Measurements from ENCODE around the gene ZNF598.
A peak's percentile ranks its signal among the peaks of the same experiment; 100 is the strongest.
"Not testable (repeated sequence)": the region's sequence is repeated elsewhere in the genome, so short reads cannot be mapped to it uniquely, and the experiment has no call there.

The ZNF598 gene

DNA sequence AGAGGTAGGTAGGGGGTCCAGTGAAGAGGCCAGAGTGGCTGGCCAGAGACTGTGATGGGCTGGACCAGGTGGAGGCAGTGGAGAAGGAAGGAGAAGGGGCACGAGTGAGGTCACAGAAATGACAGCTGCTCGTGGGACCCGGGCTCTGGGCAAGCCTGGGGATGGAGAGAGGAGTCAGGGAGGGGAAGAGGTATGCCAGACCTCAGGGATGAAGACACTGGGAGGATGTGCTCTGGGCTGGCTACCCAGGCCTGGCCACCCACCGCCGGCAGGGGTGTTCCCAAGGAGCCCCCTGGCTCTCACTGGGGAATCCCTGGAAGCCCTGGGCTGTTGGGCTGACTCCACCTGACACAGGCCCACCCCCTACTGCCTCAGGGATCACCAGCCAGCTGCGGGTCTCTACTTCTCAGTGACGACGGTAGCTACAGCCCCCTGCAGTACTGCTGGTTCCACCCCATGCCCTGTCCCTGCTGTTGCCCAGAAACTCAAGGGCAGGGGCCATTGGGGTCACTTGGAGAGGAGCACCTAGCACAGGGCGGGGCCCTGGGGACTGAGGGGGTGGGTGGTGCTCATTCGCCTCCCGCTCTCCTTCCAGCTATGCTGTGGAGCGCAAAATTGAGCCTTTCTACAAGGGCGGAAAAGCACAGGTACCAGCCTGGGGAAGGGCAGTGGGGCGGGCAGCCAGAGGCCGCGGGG, 36.0 kb downstream of the ZNF598 start:
- DNase-seq = no peak

DNA sequence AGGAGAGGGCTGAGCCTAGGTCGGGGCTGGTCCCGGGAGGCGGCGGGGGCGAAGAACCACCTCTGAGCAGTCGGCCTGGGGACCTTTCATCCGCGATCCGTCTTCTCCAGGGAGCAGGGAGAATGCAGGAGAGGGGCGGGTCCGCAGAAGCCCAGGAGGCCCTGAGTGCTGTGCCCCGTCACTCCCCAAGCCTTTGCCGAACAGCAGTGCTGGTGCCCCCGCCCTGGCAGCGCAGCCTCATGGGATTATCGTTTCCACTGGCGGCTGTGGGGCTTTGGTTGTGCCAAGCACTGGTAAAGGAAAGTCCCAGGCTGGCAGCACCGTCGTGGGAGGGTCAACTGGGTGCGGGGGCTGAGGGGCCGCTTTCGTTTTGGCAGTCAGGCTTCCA, 37.1 kb downstream of the ZNF598 start:
- DNase-seq = no peak

DNA sequence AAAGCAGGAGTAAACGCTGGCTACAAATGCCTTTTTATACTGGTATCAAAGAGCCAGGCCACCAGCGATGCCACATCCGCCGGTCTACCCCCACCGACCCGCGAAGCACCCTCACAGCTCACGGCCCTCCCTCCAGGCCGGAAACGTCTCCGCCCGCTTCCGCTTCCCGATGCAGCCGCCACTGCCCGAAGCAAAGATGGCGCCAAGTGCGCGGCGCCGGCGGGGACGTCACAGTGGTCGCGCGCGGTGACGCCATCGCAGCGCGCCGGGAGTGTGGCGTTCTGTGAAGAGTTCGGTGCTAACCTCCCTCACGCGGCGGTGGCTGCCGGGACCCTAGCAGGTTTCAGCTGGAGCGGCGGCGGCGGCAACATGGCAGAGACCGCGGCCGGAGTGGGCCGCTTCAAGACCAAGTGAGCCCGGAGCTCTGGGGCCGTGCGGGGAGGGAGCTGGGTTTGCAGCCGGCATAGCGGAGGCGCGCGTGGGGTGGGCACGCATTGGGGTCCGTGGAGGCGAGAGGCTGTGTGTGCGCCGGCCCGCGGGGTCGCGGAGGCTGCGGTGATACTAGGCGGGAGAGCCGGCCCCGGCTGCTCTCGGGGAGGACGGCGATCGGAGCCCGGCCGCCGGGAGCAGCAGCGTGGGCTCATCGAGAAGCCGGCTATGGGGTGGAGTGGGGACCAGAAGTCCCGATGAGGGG, 37.7 kb downstream of the ZNF598 start, which contains the start of gene TBL3:
Gene TBL3 (plus strand): TSS at position 258 of the 694 bp plus-strand sequence. CDS start 112 bp downstream, at position 370.
- DNase-seq = peak; percentile 93

DNA sequence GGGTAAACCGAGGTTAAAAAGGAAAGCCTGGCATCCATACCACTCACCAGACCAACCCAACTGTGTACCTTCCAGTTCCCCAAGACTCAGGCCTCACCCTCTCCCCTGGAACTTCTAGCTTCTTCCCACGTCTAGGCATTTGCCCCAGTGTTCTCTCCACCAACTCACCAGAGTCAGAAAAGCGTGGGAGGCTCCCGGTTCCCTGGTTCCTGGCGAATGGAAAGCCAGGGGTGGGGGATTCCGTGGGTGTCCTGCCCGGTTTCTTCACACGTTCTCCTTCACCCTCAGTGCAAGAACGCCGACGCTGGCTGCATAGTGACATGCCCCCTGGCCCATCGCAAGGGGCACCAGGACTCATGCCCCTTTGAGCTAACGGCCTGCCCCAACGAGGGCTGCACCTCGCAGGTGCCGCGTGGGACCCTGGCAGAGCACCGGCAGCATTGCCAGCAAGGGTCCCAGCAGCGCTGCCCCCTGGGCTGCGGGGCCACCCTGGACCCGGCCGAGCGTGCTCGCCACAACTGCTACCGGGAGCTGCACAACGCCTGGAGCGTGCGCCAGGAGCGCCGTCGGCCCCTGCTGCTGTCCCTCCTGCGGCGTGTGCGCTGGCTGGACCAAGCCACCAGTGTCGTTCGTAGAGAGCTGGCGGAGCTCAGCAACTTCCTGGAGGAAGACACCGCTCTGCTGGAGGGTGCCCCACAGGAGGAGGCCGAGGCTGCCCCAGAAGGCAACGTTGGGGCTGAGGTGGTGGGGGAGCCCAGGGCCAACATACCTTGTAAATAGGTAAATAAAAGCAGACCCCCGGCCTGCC, 41.3 kb downstream of the ZNF598 start:
- no peak for DNase-seq

DNA sequence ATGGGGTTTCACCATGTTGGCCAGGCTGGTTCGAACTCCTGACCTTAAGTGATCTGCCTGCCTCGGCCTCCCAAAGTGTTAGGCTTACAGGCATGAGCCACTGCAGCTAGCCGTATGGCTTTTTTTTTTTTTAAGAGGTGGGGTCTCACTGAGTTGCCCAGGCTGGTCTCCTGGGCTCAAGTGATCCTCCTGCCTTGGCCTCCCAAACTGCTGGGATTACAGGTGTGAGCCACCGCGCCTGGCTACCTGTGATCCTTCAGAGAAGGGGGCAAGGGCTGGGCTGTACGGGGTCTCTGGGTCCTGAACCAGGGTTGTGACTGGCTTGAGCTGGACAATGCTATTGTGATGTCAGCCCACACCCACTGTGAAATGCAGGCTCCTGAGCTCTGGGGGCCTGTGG, 43.2 kb downstream of the ZNF598 start, which contains the start of gene RNF151:
Gene RNF151 (plus strand): TSS at position 397 of the 400 bp plus-strand sequence. CDS start 26 bp downstream, outside the sequence.
- no peak for DNase-seq

DNA sequence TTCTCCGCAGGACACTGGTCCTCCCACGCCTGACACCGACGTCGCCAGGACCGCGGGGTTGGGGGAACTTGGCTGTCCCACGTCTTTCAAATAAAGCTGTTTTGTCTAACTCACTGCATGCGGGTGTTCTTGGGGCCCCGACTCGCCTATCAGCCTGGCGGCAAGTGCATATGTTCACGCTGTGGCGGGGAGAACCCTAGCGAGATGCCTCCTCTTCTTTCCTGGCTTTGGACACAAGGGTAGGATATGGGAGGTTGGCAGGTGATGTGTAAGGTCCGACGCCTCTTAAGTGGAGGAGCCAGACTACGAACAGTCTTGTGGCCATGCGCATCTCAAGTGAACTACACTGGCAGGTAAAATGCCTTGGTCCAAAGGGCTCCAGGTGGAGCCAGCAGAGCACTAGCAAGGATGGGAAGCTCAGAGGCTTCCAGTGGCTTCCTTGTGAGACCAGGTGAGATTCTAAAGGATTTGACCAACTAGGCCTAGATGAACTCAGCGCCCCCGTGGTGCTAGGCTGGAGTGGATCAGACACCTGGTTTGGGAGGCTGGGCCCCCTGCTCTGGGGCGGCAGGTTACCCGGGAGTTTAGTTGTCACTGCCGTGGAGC, 44.1 kb downstream of the ZNF598 start:
- DNase-seq = no peak

DNA sequence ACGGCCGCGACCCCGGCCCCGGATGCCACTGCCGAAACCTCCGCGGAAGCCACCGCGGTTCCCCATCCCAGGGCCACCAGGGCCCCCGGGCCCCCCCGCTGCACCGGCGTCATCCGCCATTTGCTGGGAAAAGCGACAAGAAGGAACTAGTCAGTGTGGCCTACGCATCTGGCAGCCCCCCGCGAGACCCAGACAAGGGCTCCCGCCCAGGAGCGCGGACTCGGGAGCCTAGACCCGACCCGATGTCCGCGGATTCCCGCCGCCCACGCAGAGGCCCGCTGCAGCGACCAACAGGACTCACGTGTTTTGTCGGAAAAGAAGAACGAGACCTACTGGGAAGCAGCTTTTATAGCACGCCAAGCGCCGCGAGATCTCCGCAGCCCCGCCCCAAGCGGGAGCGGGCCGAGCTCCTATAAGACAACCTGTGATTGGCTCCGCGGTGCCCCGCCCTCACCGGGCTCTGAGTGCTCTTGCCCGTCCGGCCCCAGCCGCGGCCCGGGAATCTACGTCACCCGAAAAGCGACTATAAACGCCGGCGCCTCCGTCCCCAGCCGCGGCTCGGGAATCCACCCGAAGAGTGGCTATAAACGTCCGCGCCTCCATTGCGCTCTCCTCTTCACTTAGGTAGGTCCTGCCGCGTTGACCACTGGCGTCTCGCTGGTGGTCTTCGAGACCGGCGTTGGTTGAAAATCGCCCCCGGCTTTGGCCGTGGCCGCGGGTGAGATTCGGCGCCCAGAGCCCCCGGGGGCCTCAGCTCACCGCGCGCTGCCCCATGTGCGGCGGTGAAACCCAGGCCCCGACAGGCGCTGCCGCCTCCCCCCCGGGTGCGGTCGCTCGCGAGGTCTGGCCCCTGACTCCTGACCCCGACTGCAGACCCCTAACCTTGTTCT, 44.9 kb downstream of the ZNF598 start, which contains the start of gene RPS2:
Gene RPS2 (minus strand): TSS at position 321 of the 890 bp plus-strand sequence. CDS start 201 bp downstream, at position 120.
- DNase-seq = peak; percentile 95

DNA sequence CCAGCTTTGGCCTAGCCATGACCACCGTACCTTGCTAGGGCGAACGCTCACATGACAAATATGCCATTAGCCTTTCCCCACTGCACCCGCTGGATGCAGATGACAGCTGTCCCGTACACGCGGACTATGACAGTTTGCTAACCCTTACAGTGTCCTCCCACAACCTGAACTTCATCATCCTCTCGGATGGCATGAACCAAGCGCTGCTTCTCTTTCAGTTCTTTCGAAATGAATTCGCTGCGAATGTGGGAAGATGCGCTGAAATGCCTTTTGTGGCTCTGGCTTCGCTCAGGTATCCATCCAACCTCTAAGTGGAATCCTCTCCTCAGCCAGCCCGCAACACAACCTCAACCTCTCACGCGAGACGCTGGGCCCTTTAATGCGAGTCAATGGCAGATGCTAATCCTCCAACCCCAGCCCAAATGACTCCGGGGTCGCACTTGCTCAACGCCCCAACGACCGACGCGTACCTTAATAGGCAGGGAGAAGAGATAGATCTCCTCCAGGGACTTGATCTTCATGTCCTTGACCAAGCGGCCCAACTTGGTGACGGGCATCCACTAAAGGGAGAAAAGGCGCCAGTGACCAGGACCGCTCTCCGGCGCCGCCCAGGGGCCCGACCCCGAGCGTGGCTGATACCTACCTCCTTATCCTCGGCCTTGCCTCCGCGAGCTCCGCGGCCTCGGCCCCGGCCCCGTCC, 45.7 kb downstream of the ZNF598 start:
- peak; percentile 36 for DNase-seq

DNA sequence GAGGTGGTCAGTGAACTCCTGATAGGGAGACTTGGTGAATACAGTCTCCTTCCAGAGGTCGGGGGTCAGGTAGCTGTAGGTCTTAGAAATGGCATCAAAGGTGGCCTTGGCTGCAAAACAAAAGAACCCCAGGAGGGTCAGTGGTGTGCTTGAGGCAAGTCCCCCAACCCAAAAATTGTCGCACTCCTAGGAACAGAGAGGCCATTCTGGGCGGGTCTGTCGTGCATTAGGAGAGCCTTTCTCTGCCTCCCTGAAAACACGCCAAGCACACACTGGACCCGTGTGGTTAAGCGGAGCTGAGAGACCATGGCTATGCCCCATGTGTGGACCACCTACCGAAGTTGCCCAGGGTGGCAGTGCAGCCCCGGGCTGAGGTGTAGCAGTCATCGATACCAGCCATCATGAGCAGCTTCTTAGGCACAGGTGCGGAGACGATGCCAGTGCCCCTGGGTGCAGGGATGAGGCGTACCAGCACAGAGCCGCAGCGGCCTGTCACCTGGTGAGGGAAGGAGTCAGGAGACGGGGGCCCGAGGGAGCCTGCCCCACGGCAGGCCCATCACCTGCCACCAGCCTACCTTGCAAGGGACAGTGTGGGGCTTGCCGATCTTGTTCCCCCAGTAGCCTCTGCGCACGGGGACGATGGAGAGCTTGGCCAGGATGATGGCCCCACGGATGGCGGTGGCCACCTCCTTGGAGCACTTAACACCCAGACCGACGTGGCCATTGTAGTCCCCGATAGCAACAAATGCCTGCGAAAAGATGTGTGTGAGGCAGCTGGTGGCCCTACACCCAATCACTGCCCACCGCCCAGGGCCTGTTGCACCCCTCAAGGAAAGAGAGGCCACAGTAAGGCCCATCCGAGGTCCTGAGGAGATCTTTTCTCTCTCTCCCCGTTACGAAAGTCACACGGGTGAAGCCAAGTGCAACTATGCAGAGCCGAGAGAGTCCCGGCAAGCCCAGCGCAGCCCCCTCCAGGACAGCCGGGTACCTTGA, 47.2 kb downstream of the ZNF598 start:
- DNase-seq = not testable (repeated sequence)

DNA sequence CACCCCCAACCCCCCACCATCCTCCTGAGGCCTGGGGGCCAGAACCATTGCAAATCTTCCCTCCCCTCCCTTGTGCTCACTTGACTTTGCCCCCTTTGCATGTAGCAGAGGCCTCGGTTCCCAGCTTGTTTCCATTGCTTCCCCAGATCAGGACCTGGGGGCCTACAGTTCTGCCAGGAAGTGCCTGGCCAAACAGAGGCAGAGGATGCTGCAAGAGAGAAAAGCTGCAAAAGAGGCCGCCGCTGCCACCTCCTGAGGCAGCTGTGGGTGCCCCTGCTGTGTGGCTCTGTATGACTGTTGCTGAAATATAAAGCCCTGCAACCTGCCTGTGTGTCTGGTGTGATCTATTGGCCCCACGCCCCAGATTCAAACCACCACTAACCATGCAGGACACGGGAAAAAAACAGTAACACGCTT, 48.0 kb downstream of the ZNF598 start:
- no peak for DNase-seq

DNA sequence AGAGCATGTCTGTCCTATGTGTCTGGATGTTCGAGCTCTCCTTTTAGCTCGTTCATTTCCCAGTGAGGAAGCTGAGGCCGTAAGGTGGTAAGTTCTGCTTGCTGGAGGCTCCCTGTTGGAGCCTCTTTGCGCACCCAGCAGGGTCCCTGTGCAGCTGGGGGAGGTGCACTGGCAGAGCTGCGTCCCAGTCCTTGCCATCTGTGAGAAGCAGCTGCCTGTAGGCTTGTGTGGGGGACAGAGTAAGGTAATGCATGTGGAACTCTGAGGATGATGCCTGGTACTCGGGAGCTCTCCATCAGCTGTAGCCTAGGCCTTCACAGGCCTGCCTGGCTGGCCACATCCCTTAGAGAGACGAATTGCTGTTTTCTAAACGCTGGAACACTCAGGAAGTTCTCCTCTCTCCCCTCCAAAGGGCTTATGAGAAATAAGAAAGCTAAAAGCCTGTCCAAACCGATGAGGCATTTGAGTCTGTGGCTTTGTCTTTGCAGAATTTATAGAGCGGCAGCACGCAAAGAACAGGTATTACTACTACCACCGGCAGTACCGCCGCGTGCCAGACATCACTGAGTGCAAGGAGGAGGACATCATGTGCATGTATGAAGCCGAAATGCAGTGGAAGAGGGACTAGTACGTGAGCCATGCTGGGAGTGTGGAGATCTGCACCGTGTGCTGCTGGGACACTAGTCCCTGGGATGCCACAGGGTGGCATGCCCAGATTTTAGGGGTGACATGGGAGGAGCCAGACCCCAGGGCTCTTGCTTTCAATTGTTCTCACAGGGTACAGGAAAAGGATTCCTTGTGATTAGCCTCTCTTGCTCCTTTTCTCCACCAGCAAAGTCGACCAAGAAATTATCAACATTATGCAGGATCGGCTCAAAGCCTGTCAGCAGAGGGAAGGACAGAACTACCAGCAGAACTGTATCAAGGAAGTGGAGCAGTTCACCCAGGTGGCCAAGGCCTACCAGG, 48.7 kb downstream of the ZNF598 start:
- DNase-seq = no peak

DNA sequence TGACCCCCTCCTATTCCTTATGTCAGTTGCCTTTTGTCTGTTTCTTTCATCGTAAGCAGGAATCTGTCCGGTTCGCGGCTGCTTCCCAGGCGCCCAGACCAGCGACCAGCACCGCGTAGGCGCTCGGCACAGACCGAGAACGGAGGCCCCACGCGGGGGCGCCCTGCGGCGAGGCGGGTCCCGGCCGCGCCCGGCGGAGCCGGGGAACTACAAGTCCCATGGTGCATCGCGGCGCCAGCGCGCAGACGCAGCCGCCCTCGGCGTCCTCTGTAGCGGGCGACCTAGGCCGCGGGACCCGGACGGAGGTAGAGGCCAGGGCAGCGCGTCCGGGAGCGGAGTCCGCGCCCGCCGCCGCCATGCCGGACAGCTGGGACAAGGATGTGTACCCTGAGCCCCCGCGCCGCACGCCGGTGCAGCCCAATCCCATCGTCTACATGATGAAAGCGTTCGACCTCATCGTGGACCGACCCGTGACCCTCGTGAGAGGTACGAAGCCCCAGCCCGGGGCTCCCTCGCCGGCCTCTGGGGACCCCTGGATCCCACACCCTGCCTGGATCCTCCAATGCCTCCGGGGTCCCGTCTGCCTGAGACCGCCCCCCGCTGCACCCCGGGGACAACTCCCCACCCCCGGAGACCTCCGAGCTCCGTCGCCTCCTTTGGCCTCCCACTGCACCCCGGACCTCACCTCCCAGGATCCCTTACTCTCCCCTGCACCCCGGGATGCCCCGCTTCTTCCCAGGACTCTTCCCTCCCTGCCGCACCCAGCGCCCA, 50.2 kb downstream of the ZNF598 start, which contains the start of gene NDUFB10:
Gene NDUFB10 (plus strand): TSS at position 270 of the 771 bp plus-strand sequence. CDS start 87 bp downstream, at position 357.
- peak; percentile 86 for DNase-seq

DNA sequence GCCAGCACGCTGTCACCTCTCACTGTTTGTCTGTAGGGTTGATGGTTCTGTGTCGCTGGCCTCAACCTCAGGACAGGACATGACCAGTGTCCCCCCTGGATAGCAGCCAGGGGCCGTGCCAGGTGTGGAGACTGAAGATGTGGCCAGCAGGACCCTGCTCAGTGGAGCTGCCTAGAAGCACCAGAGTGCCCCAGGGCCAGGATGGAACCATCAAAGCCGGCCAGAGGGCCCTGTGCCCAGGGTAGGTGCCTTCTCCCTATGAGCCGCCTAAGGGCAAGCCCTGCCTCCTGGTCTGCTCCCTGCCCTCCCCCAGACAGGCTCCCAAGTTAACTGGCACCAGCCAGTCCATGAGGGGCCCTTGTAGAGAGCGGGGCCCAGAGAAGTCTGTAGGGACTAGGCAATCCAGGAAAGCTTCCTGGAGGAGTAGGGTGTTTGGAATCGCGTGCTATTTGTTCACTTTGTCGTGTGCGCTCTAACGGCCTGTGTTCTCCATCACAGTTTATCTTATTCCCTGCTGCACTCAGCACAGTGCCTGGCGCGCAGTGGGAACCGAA, 50.8 kb downstream of the ZNF598 start:
- DNase-seq = no peak

DNA sequence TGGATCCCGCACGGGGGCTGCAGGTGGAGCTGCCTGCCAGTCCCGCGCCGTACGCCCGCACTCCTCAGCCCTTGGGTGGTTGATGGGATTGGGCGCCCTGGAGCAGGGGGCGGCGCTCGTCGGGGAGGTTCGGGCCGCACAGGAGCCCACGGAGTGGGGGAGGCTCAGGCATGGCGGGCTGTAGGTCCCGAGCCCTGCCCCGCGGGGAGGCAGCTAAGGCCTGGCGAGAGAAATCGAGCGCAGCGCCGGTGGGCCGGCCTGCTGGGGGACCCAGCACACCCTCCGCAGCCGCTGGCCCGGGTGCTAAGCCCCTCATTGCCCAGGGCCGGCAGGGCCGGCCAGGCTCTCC, 51.5 kb downstream of the ZNF598 start:
- not testable (repeated sequence) for DNase-seq

DNA sequence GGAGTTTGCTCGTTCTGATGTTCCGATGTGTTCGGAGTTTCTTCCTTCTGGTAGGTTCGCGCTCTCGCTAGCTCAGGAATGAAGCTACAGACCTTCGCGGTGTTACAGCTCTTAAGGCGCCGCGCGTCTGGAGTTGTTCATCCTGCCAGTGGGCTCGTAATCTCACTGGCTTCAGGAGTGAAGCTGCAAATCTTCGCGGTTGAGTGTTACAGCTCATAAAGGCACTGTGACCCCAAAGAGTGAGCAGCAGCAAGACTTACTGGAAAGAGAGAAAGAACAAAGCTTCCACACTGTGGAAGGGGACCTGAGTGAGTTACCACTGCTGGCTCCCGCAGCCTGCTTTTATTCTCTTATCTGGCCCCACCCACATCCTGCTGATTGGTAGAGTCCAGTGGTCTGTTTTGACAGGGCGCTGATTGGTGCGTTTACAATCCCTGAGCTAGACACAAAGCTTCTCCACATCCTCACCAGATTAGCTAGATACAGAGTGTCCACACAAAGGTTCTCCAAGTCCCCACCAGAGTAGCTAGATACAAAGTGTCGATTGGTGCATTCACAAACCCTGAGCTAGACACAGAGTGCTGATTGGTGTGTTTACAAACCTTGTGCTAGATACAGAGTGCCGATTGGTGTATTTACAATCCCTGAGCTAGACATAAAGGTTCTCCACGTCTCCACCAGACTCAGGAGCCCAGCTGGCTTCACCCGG, 52.0 kb downstream of the ZNF598 start:
- not testable (repeated sequence) for DNase-seq

DNA sequence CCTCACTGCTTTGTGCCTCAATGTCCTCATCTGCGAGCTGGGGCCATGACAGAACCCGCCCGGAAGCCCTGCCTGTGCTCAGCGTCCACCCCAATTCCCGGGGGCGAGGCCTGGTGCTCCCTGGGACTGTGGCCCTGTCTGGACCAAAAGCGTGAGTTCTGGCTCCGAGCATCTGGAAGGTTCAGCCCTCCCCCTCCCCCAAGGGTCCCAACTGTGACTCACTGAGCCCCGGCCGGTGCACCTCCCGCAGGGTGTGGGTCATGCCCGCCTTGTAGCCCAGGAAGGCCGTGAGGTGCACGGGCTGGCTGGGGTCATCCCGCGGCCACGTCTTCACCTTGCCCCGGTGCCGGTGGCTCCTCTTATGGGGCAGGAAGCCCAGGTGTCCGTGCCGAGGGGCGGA, 55.9 kb downstream of the ZNF598 start:
- DNase-seq = no peak

DNA sequence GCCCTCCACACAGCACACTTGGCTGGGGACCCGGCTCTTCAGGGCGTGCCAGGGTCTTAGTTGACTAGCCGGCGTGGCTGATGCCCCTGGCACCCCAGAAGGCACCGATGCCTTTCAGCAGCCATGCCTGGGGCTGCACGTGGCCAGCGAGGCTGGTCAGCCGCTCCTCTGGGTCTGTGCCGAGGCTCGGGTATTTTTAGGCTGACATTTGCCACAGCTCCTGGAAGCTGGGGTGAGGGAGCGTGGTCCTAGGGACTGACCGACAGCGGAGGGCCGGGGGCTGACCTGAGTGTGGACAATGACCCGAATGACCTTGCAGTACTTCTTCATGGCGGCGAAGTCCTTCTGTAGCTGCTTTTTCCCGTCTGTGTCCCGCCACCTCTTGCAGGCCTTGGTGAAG, 59.1 kb downstream of the ZNF598 start:
- DNase-seq = no peak

Measured in activated T-cell treated with anti-CD3 and anti-CD28 coated beads for 4 hours (primary cell).